GM06990 (cell line): ENCODE measurements around the gene EFEMP2.

Experiments
- DNase-seq: peaks from one replicate; pipeline ENCODE4 v3.0.0-alpha.2; 2011; ENCODE audit not compliant: insufficient read length; ENCODE audit errors: extremely low read depth
- H3K27me3 ChIP-seq: replicated peaks from 2 replicates; pipeline ENCODE4 v1.6.0; 2011; ENCODE audit warnings: low read length; ENCODE audit not compliant: control insufficient read depth, insufficient read depth
- H3K36me3 ChIP-seq: 2 replicates; pipeline ENCODE4 v1.5.1; 2011; ENCODE audit warnings: low read length; ENCODE audit not compliant: control insufficient read depth, insufficient read depth
- H3K4me3 ChIP-seq: replicated peaks from 2 replicates; pipeline ENCODE4 v1.5.1; 2011; ENCODE audit warnings: low read depth, mild to moderate bottlenecking, control low read depth, low read length
- CTCF ChIP-seq: IDR thresholded peaks from 2 replicates; pipeline ENCODE4 v1.5.1; 2011; ENCODE audit warnings: low read length, control low read depth, mild to moderate bottlenecking, inconsistent platforms; ENCODE audit not compliant: insufficient read depth, poor library complexity, severe bottlenecking

The EFEMP2 gene

GRCh38 chr11:65862941-65863888 is 9.4 kb downstream of the EFEMP2 start:
- Histone ChIP-seq H3K4me3 (no peak overlapping the region), H3K27me3 (no peaks in the 10 kb centered on the region), H3K36me3 (peaks cover 44% of the 10 kb centered on the region)
- TF ChIP-seq CTCF: no peak
- DNase-seq: no peak

GRCh38 chr11:65862191-65862735 is 10.3 kb downstream of the EFEMP2 start:
- no peaks in the 10 kb centered on the region for H3K27me3 ChIP-seq
- no peak for TF ChIP-seq CTCF
- no peak overlapping the region for H3K4me3 ChIP-seq
- peaks cover 44% of the 10 kb centered on the region for H3K36me3 ChIP-seq
- DNase-seq: no peak

DNA sequence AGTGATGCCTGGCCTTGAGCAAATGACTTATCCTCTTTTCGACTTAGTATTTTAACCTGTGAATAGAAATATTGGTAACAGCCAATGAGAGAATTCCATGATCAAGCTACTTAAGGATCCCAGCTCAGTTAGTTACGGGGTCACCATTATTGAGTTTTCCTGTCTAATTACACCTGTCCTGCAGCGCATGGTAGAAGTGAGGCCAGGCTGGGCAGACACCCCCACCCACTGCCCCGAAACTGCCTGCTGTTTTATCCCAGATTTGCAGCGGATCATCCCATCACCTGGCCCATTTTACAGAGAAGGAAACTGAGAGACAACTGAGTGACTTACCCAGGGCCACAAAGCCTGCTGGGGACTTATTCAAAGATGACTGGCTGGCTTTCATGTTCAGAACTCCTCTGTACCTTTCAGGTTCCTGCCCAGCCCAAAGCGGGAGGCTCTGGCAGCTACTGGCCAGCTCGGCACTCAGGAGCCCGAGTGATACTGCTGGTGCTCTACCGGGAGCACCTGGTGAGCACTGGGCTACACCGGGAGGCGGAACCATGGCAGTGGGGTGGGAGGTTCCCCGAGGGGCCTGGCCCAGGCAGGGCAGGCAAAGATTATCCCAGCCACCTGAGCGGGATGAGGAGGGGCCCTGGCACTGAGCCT is 10.9 kb downstream of the EFEMP2 start:
- DNase-seq: no peak
- TF ChIP-seq CTCF: no peak
- H3K4me3 ChIP-seq: peak overlapping the region; percentile 97
- H3K27me3 ChIP-seq: no peaks in the 10 kb centered on the region
- peaks cover 39% of the 10 kb centered on the region for H3K36me3 ChIP-seq

GRCh38 chr11:65861165-65861505 is 11.5 kb downstream of the EFEMP2 start:
- Histone ChIP-seq H3K27me3 (no peaks in the 10 kb centered on the region), H3K4me3 (peak overlapping the region; percentile 97), H3K36me3 (peaks cover 36% of the 10 kb centered on the region)
- no peak for DNase-seq
- no peak for TF ChIP-seq CTCF

DNA sequence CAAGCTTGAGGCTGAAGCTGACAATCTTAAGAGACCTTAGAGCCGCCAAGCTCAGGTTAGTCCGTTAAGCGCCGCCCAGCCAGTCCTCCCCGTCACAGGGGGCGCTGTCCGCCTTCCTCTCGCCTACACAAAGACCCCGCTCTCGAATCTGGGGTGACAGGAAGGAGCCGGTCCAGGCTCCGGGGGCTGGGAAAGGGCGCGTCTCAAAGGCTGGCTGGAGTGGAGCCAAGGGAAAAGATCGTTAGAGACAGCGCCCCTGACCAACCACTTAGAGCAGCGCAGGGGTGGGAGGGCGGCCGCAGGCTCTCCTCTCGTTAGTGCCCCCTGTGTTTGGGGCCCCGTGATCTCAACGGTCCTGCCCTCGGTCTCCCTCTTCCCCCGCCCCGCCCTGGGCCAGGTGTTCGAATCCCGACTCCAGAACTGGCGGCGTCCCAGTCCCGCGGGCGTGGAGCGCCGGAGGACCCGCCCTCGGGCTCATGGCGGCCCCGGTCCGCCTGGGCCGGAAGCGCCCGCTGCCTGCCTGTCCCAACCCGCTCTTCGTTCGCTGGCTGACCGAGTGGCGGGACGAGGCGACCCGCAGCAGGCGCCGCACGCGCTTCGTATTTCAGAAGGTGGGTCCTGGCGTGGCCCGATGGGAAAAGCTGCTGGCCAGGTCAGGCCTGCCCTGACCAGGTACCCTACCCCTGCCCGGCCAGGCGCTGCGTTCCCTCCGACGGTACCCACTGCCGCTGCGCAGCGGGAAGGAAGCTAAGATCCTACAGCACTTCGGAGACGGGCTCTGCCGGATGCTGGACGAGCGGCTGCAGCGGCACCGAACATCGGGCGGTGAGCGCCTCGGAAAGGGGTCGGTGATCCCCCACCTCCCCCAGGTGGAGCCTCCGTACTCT is 12.1 kb downstream of the EFEMP2 start, which contains the start of gene MUS81:
TSS of gene MUS81 (plus strand) at position 156 of the 887 bp plus-strand sequence. CDS start at position 477, 321 bp downstream.
- Histone ChIP-seq H3K36me3 (peaks cover 37% of the 10 kb centered on the region), H3K4me3 (peak within 1 kb of the TSS; percentile 97), H3K27me3 (no peaks in the 10 kb centered on the region)
- peak; percentile 86 for TF ChIP-seq CTCF
- DNase-seq: peak; percentile 98
